IMR-90 (cell line): ENCODE data around the gene ENOX1. TPM values are rescaled to one million over a fixed set of nuclear protein-coding genes. Genes with fewer than 3 reads are reported as not detected.

Experiments
- ATAC-seq: fragments of 200-7000 bp; cut with Tn5 transposase; 2 replicates; pipeline ENCODE4 v1.9.1; 2020; ENCODE audit warnings: low read depth, mild to moderate bottlenecking, moderate library complexity
- BruUV-seq: library from RNA; stranded (reverse); fragments of 400-500 nt; replicated peaks from 2 replicates; lab custom pipeline; 2021; lab: Mats Ljungman, UMichigan
- CTCF ChIA-PET: fragments of 300-600 bp; formaldehyde crosslinking; extraction: SDS; loops from one replicate; lab custom pipeline; 2021; ENCODE audit warnings: antibody characterized with exemption; lab: Yijun Ruan, JAX
- POLR2A ChIA-PET: fragments of 300-600 bp; sonication (Branson Sonifier 250); formaldehyde crosslinking; loops from one replicate; lab custom pipeline; 2022; ENCODE audit warnings: antibody characterized with exemption; ENCODE audit not compliant: unreplicated experiment; lab: Charles Lee
- DNase-seq: peaks from one replicate; pipeline ENCODE4 v3.0.0; 2013
- H2AFZ ChIP-seq: replicated peaks from 2 replicates; pipeline ENCODE3; 2013; ENCODE audit warnings: low read length, mild to moderate bottlenecking; ENCODE audit not compliant: poor library complexity
- H2AK5ac ChIP-seq: 2 replicates; pipeline ENCODE4 v1.6.1; 2013; ENCODE audit warnings: low read depth, low read length, inconsistent platforms
- H2AK9ac ChIP-seq: replicated peaks from 2 replicates; pipeline ENCODE3; 2013; ENCODE audit warnings: mild to moderate bottlenecking, low read depth, low read length, moderate library complexity; ENCODE audit not compliant: poor library complexity
- H2BK120ac ChIP-seq: 2 replicates; pipeline ENCODE4 v1.6.1; 2013; ENCODE audit warnings: low read depth, low read length, inconsistent platforms
- H2BK15ac ChIP-seq: 3 replicates; pipeline ENCODE4 v1.6.1; 2013; ENCODE audit warnings: low read depth, low read length, inconsistent platforms
- H2BK20ac ChIP-seq: 2 replicates; pipeline ENCODE4 v1.6.1; 2013; ENCODE audit warnings: low read depth, mild to moderate bottlenecking, inconsistent platforms, low read length, moderate library complexity
- H2BK5ac ChIP-seq: 2 replicates; pipeline ENCODE4 v1.6.1; 2013; ENCODE audit warnings: mild to moderate bottlenecking, low read depth, low read length, inconsistent platforms; ENCODE audit not compliant: poor library complexity, severe bottlenecking
- H3K14ac ChIP-seq: replicated peaks from 2 replicates; pipeline ENCODE4 v1.6.1; 2013; ENCODE audit warnings: low read depth, low read length, inconsistent platforms
- H3K18ac ChIP-seq: 2 replicates; pipeline ENCODE4 v1.6.1; 2013; ENCODE audit warnings: low read depth, low read length, control low read depth
- H3K23ac ChIP-seq: 2 replicates; pipeline ENCODE4 v1.6.1; 2013; ENCODE audit warnings: low read depth, low read length, inconsistent platforms
- H3K27ac ChIP-seq: 2 replicates; pipeline ENCODE4 v1.5.1; 2013; ENCODE audit warnings: mild to moderate bottlenecking, control low read depth, low read length; ENCODE audit not compliant: insufficient read depth
- H3K27me3 ChIP-seq: 2 replicates; pipeline ENCODE4 v1.6.1; 2013; ENCODE audit warnings: low read length; ENCODE audit not compliant: control insufficient read depth, insufficient read depth
- H3K36me3 ChIP-seq: 2 replicates; pipeline ENCODE4 v1.6.1; 2013; ENCODE audit warnings: low read length, mixed read lengths; ENCODE audit not compliant: control insufficient read depth, insufficient read depth
- H3K4ac ChIP-seq: 2 replicates; pipeline ENCODE4 v1.6.1; 2013; ENCODE audit warnings: low read depth, low read length, inconsistent platforms
- H3K4me1 ChIP-seq: 2 replicates; pipeline ENCODE4 v1.6.1; 2013; ENCODE audit warnings: low read length, mixed read lengths; ENCODE audit not compliant: control insufficient read depth, insufficient read depth
- H3K4me2 ChIP-seq: 2 replicates; pipeline ENCODE4 v1.6.1; 2013; ENCODE audit warnings: low read depth, mild to moderate bottlenecking, control low read depth, low read length, moderate library complexity
- H3K4me3 ChIP-seq: 2 replicates; pipeline ENCODE4 v1.5.1; 2013; ENCODE audit warnings: low read depth, mild to moderate bottlenecking, control low read depth, low read length, moderate library complexity; ENCODE audit not compliant: insufficient read depth
- H3K56ac ChIP-seq: 2 replicates; pipeline ENCODE4 v1.6.1; 2013; ENCODE audit warnings: low read length, inconsistent platforms; ENCODE audit not compliant: insufficient read depth; ENCODE audit errors: extremely low read depth
- H3K79me1 ChIP-seq, 2 experiments: 2 replicates each; pipeline ENCODE4 v1.6.1; 2013; ENCODE audit warnings: low read length in 2 of 2, inconsistent platforms in 1 of 2, low read depth in 1 of 2
- H3K9ac ChIP-seq: 2 replicates; pipeline ENCODE4 v1.6.1; 2013; ENCODE audit warnings: low read depth, low read length, control low read depth
- H3K9me1 ChIP-seq: 2 replicates; pipeline ENCODE4 v1.6.1; 2013; ENCODE audit warnings: low read length, inconsistent platforms; ENCODE audit not compliant: insufficient read depth
- H3K9me3 ChIP-seq: 2 replicates; pipeline ENCODE4 v1.6.1; 2013; ENCODE audit warnings: low read length; ENCODE audit not compliant: control insufficient read depth, insufficient read depth
- H4K20me1 ChIP-seq: 2 replicates; pipeline ENCODE4 v1.6.1; 2013; ENCODE audit warnings: low read length, inconsistent platforms; ENCODE audit not compliant: insufficient read depth
- H4K5ac ChIP-seq: 2 replicates; pipeline ENCODE4 v1.6.1; 2013; ENCODE audit warnings: mild to moderate bottlenecking, low read depth, low read length, control low read depth
- H4K8ac ChIP-seq, 2 experiments: 2 replicates each; pipeline ENCODE4 v1.6.1; 2013; ENCODE audit warnings: low read depth in 2 of 2, low read length in 2 of 2, control low read depth in 1 of 2, inconsistent platforms in 1 of 2
- H4K91ac ChIP-seq: 2 replicates; pipeline ENCODE4 v1.6.1; 2013; ENCODE audit warnings: low read depth, low read length, inconsistent platforms; ENCODE audit not compliant: insufficient read depth
- BHLHE40 ChIP-seq: fragments of 150-350 bp; IDR thresholded peaks from 2 replicates; pipeline ENCODE4 v1.6.1; 2016; ENCODE audit warnings: mild to moderate bottlenecking, low read depth, low read length
- CEBPB ChIP-seq: IDR thresholded peaks from 2 replicates; pipeline ENCODE4 v1.6.1; 2012; ENCODE audit warnings: low read depth, low read length, improper control_type of control experiment
- CHD1 ChIP-seq: IDR thresholded peaks from 2 replicates; pipeline ENCODE4 v1.6.1; 2012; ENCODE audit warnings: low read depth, low read length, improper control_type of control experiment
- ELK1 ChIP-seq: fragments of 150-350 bp; IDR thresholded peaks from 2 replicates; pipeline ENCODE4 v1.6.1; 2016; ENCODE audit warnings: low read depth, mild to moderate bottlenecking, low read length, moderate library complexity, borderline replicate concordance
- MXI1 ChIP-seq: IDR thresholded peaks from 2 replicates; pipeline ENCODE4 v1.6.1; 2012; ENCODE audit warnings: low read depth, mild to moderate bottlenecking, low read length, moderate library complexity, borderline replicate concordance
- NFE2L2 ChIP-seq: fragments of 150-350 bp; IDR thresholded peaks from 2 replicates; pipeline ENCODE4 v1.6.1; 2016; ENCODE audit warnings: low read depth, mild to moderate bottlenecking, low read length
- RCOR1 ChIP-seq: IDR thresholded peaks from 2 replicates; pipeline ENCODE4 v1.6.1; 2012; ENCODE audit warnings: mild to moderate bottlenecking, low read length, improper control_type of control experiment; ENCODE audit not compliant: insufficient replicate concordance
- RFX5 ChIP-seq: IDR thresholded peaks from 2 replicates; pipeline ENCODE4 v1.8.0; 2012; ENCODE audit warnings: low read depth, mild to moderate bottlenecking, low read length, moderate library complexity
- USF2 ChIP-seq: fragments of 150-350 bp; IDR thresholded peaks from 2 replicates; pipeline ENCODE4 v1.6.1; 2017; ENCODE audit warnings: mild to moderate bottlenecking, antibody characterized with exemption, low read length, low read depth
- dilution Hi-C: fragments of 300-500 bp; cut with HindIII; formaldehyde crosslinking; loops from one replicate; pipeline ENCODE4 v1.14.3; 2018; ENCODE audit warnings: low sequenced_read_pairs; ENCODE audit not compliant: unreplicated experiment
- in situ Hi-C: fragments of 300-500 bp; cut with MboI; formaldehyde crosslinking; loops from 3 replicates; pipeline ENCODE4 v1.14.3; 2019; ENCODE audit warnings: low sequenced_read_pairs, inconsistent platforms, mixed read lengths
- intact Hi-C: fragments of 100-400 bp; cut with micrococcal nuclease; formaldehyde crosslinking; loops from 2 replicates; pipeline ENCODE4 v1.10.0; 2022
- polyA plus RNA-seq, 3 experiments: library from polyadenylated mRNA; depleted of rRNA; stranded (reverse); fragments of >200 nt; gene quantifications; 2 replicates each; pipeline ENCODE4 v1.2.3, GENCODE V29; 2012; ENCODE audit warnings: low replicate concordance in 1 of 3
- total RNA-seq: library from RNA; depleted of rRNA; stranded (reverse); fragments of >200 nt; gene quantifications from 2 replicates; pipeline ENCODE4 v1.2.3, GENCODE V29; 2012
- TF ChIP-seq, protein P1 (sequence below): conservative IDR thresholded peaks from 2 replicates; pipeline ENCODE4 v1.5.1; 2012; ENCODE audit warnings: mild to moderate bottlenecking, low read depth, low read length, improper control_type of control experiment

ENOX1 gene
- total and polyA plus RNA-seq, 2 of the 4 experiments (the other 2 are of a cell fraction): 0.99 to 1.3 TPM

GRCh38 chr13:43808676-43809075 lies 21.9 kb upstream of the ENOX1 start:
- Histone ChIP-seq H3K4ac (no peak overlapping the region), H2AK9ac (no peak overlapping the region), H2BK15ac (no peak overlapping the region), H3K9ac (no peak overlapping the region), H3K4me2 (no peak overlapping the region), H3K14ac (no peak overlapping the region), H3K4me3 (no peak overlapping the region), H4K20me1 (peaks cover 5% of the 10 kb centered on the region; the same call in 1 of the 2 replicates), H2BK20ac (no peak overlapping the region), H3K9me3 (no peaks in the 10 kb centered on the region), H4K5ac (no peak overlapping the region), H2BK120ac (no peak overlapping the region), H4K8ac (no peak overlapping the region), H3K27ac (no peak overlapping the region), H2BK5ac (no peak overlapping the region), H3K56ac (no peak overlapping the region), H3K9me1 (peaks cover 6% of the 10 kb centered on the region), H3K4me1 (peaks cover 2% of the 10 kb centered on the region; the same call in 1 of the 2 replicates), H3K79me1 (no peaks in the 10 kb centered on the region), H2AK5ac (no peak overlapping the region), H3K18ac (no peak overlapping the region), H3K27me3 (no peaks in the 10 kb centered on the region), H3K36me3 (no peaks in the 10 kb centered on the region), H3K23ac (no peak overlapping the region), H4K91ac (no peak overlapping the region), H2AFZ (no peak overlapping the region)
- in situ Hi-C loops: no loop called here
- BruUV-seq: no TSS peak
- DNase-seq: no peak
- CTCF ChIA-PET: no interaction called here
- intact Hi-C loops: loop anchor here (5.0 to 10.0 kb wide), 3 partner anchors 64 to 1211 kb away; no protein-coding TSS in a partner anchor
- dilution Hi-C loops: no loop called here
- ATAC-seq: no peak
- TF ChIP-seq, protein P1, sequence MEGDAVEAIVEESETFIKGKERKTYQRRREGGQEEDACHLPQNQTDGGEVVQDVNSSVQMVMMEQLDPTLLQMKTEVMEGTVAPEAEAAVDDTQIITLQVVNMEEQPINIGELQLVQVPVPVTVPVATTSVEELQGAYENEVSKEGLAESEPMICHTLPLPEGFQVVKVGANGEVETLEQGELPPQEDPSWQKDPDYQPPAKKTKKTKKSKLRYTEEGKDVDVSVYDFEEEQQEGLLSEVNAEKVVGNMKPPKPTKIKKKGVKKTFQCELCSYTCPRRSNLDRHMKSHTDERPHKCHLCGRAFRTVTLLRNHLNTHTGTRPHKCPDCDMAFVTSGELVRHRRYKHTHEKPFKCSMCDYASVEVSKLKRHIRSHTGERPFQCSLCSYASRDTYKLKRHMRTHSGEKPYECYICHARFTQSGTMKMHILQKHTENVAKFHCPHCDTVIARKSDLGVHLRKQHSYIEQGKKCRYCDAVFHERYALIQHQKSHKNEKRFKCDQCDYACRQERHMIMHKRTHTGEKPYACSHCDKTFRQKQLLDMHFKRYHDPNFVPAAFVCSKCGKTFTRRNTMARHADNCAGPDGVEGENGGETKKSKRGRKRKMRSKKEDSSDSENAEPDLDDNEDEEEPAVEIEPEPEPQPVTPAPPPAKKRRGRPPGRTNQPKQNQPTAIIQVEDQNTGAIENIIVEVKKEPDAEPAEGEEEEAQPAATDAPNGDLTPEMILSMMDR: no peak
- no peak for TF ChIP-seq USF2
- TF ChIP-seq RFX5: no peak
- TF ChIP-seq MXI1: no peak
- no peak for TF ChIP-seq CEBPB
- no peak for TF ChIP-seq NFE2L2
- no peak for TF ChIP-seq RCOR1
- TF ChIP-seq ELK1: no peak
- TF ChIP-seq CHD1: no peak
- no peak for TF ChIP-seq BHLHE40
- POLR2A ChIA-PET: no interaction called here
